HG03565 (cell line): ENCODE results near the gene PTPRT.
A peak's percentile ranks its signal among the peaks of the same experiment; 100 is the strongest.

Experiments
- ATAC-seq: cut with Tn5 transposase; IDR thresholded peaks from one replicate; pipeline ENCODE4 v1.9.1; 2021; ENCODE audit warnings: mild to moderate bottlenecking, moderate library complexity; ENCODE audit not compliant: unreplicated experiment

The PTPRT gene

DNA sequence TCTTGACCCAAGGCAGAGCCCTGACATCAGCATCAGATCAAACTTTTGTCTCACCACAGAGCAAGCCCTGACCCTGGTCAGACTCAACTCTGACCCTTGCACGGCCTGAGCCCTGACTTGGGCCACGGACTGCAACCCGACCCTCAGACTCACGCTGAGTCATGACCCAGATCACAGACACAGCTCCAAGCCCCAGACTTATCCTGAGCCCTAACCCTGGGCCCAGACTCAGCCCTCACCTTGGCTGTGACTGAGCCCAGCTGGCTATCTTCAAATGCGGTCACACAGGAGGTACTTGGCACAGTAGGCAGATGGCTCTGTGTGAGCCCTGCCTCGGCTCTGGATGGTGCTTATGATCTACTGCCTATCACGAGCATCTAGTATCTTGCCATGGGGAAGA, 602.3 kb downstream of the PTPRT start:
- ATAC-seq: no peak

DNA sequence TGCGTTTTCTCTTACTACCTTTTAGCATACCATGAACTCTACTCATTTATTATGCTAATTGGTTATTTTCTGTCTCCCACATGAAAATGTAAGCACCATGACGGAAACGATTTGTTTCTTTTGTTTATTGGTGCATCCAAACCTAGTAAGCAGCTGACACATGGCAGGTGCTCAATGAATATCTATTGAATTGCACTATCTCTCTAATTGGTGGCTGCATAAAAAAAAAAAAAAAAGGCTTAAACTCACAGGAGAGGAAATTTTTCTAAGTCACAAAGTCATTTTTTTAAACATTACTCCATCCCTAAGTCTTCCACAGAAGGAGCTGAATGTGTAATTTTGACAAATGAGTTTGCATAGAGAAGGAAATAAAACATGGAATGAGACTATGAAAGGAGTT, 608.4 kb downstream of the PTPRT start:
- no peak for ATAC-seq

DNA sequence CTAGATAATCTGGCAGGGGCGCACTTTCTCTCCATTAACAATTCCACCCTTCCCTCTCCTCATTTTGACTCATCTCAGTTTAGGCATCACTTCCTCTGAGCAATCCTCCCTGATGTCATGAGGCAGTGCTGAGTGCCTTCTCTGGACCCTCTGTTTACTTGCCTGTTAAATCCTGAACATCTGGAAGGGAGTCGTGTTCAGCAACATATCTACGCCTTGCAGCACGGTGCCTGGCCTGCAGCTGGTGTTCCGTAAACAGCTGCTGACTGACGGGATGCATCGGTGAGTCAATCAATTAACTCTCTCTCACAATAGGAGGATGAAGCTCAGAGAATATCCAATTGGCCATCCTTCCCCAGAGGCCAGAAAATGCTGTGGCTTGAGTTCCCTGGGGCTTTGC, 613.5 kb downstream of the PTPRT start:
- ATAC-seq: no peak

- ATAC-seq: no peak
Measured at GRCh38 chr20:42572320-42573016, 617.2 kb downstream of the PTPRT start.

GRCh38 chr20:42567409-42567808, 622.3 kb downstream of the PTPRT start:
- no peak for ATAC-seq

DNA sequence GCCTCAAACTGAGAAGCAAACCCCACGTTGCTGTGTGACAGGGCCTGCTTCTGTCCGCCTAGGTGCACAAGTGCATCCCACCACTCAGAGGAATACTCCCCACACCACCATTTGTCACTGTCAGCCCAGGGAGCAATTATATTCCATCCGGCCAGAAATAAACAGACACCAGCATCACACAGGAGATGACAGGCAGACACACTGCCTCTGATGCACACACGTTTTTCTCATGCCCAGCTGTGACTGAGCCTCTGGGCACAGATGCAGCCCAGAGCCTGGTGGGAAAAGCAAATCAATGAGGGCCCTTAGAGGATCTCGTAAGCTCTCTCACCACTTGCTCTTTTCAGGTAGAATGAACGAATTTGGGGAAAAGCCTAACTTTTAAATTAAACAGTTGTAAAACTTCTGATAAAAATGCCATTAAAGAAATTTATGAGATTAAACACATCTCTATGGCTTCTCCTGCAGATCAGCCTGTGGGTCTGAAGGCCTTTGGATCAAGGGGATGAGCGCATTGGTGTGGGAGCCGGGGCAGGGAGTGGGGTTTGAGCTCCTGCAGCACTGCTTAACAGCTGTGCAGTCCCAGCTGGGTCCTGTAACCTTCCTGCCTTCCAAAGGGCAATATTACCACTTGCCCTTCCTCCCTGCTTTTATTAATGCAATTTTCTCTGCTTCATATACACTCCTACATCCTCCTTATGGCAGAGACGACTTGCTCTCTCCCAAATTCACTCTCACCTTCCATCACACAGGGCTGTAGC, 624.3 kb downstream of the PTPRT start:
- no peak for ATAC-seq

DNA sequence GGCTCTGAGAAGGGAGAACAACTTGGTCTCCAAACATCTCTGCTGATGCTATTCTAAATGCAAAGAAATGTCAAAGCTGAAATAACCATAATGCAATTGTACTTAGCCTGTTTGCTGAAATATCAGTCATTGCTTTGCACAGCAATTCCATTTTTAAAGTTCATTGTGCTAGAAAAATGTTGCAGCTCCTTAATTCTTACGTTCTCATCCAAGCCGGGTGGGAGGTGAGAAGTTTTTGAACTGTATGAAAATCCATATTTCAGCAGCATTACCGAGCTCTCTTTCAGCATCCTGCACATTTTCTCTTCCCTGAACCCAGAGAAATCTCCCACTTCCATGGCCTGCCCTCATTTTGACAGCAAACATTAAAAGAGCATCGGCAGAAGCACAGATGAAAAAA, 630.0 kb downstream of the PTPRT start:
- no peak for ATAC-seq

DNA sequence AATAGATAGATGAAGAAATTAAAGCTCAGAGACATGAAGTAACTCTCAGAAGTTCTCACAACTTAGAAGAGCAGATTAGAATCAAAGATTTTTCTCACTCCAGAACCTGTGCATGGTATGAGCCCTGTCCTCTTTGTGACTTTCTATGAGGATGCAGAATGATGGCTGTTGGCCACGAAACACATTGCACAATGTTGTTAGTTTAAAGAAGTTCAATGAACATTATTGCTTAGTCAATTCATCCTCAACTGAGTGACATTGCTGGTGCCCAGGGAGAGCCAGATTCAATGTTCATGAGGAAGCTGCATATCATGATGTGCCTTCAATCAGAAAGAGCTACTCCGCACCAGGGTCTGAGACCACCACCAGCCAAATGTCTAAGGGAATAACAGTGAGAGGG, 633.1 kb downstream of the PTPRT start:
- no peak for ATAC-seq

- ATAC-seq: peak; percentile 63
Measured at GRCh38 chr20:42553374-42553773, 636.3 kb downstream of the PTPRT start.

DNA sequence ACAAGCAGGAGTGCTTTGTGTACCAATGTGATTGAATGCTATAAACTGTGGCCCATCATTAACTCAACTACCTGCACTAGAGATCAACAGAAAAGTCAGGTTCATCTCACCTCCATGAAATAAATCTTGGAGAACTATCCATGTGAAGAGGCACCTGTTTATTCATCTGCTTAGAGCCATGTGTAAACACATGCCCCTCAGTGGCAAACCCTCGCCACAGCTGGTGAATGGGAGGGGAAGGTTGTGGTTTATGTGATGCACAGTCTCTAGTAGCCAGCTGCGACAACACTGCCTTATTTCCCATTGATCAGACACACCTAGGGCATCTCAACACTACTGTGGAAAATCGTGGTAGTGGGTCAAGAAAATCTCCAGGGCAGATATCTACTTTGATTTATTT, 640.2 kb downstream of the PTPRT start:
- no peak for ATAC-seq

DNA sequence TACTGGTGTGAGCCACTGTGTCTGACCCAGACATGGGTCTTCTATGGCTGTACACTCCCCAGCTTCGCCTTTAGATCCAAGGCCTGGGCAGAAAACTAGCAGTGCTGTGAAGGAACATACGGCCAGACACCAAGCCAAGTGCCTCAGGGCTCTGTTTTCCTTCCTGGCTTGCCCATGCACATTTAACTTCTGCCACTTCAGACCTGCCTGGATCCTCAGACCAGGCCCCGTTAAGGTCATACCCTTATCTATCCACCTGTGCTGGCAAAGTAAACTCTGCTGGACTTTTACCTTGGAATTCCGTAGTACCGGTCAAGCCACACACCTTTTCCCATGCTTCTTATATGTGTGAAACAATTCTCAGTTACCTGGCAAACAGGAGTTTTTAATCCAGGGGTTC, 644.8 kb downstream of the PTPRT start:
- no peak for ATAC-seq

DNA sequence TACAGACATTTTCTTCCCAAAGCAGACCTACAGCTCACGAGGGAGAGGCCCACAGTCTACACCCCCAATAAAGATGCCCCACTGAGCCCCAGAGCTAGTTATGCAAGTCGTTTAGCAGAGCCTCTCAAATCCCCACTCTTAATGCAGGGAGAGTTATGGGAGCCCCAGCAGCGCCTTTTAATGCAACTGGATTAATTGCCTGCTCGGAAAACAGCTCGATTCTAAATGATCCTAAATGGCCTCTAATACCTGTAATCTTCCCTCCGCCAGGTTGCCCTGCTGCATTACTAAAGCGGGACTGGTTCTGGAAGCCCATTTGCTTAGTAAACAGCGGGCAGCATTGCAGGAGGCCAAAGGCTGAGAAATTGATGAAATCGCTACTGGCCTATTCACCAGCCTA, 656.9 kb downstream of the PTPRT start:
- ATAC-seq: no peak

DNA sequence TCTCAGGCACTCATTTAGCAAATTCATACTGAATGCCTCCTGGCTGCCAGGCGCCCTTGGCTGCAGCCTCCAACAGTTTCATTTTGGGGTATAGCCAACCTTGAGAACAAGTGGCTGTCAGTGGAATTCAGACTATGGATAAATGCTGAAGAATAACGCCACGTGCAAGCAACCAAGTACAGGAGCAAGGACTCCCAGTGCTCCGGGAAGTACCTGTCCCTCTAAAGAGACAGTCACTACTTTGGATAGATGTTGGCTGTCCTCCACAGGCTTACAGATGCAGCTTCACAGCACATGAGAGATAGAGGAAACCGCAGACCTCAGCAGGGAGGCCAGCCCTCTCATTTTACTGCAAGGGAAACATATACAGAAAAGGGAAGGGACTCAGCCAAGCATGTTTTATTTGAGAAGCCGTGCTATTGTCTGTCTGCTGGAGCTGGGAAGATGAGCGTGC, 658.2 kb downstream of the PTPRT start:
- ATAC-seq: no peak

DNA sequence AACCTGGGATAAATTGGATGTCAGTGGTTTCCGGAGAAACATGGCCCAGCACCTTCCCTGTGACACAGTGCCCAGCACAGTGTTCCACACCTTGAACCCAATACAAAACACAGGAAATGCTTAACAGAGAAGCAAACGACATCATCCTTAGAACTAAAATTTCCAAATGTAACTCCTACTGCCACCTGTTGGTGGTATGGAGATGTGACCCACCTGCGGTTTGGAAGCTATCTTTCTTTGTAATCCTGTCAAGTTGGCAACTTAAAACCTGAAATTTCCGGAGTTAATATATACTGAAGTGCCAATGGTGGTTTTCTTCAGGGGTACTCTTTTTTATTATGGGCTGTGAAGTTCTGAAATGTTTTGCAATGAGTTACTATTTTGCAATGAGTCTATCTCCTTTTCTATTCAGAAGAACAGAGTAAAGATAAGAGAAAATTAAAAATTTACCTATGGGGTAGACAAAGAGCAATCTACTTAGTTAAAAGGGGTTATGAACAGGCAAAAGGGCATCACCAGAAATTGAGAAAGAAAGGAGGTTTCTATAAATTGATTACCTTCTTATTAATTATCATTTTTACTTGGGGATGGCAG, 658.8 kb downstream of the PTPRT start:
- ATAC-seq: no peak

GRCh38 chr20:42530191-42530590, 659.5 kb downstream of the PTPRT start:
- ATAC-seq: no peak

- no peak for ATAC-seq
Measured at GRCh38 chr20:42524058-42524457, 665.6 kb downstream of the PTPRT start.

DNA sequence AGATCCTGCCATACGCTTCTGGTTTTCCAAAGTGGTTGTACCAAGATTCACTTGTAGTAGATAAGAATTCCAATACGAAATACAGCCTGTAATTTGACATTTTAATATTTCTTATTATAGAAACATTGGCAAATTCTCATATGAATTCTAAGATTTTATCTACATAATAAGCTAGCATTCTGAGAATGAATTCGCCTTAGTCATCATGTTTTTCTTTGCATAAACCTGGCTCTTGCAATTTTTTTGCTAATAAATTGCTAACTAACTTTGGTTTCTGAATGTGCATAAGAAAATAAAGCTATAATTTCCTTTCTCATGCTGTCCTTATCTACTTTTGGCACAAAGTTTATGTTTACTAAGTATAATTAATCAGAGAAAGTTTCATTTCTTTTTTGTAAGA, 673.0 kb downstream of the PTPRT start:
- ATAC-seq: no peak

- ATAC-seq: no peak
Measured at GRCh38 chr20:42510686-42511085, 679.0 kb downstream of the PTPRT start.

GRCh38 chr20:42507874-42508273, 681.8 kb downstream of the PTPRT start:
- ATAC-seq: no peak

DNA sequence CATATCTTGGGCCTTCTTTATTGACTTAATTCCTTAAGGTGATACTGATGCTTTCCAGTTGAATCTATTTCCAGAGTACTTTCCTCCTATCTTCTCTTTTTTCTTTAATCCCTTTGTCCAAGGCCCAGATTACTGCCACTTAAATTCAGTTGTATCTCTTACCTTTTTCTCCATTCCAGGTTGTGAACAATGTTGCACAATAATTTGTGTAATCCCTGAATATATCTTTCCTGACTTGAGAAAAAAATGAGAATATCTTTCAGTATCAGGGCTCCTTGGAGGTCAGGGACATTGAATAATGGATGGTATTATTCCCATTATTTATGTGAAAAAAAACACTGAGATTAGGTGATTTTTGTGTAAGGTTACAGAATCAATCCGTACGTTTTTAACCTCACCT, 683.3 kb downstream of the PTPRT start:
- no peak for ATAC-seq

DNA sequence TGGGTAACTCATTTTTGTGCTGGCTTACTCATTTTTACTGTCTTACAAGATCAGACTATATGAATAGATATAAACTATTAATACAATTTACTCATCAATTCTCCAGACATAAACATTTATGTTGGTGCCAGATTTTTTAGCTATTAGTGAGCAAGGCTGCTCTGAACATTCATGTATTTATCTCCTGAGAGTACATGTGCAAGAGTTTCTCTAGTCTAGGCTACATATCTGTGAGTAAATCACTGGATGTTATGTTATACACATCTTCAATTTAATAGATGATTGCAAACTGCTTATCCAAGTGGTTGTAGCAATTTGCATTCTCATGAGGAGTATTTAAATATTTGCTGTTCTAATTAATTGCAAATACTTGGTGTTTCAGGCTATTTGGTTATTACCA, 687.1 kb downstream of the PTPRT start:
- no peak for ATAC-seq

DNA sequence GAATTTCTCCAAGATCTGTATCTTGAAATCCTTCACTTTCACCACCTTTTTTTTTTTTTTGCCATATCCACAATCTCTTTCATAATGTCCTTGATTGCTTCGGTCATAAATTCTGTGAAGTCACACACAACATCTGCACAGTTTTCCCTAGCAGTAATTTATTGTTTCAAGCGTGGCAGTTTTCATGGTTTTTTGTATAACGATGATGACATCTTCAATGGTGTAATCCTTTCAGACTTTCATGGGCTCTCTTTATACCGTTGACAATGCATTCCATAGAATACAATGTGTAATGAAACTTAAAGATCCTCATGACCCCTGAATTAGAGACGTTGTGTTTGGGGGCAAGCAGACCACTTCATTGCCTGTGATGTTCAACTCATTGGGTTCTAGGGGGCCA, 693.1 kb downstream of the PTPRT start:
- ATAC-seq: no peak
